ENCODE data around the gene ZNF860. TPM values are rescaled to one million over a fixed set of nuclear protein-coding genes. Genes with fewer than 3 reads are reported as not detected.
"Not testable (repeated sequence)": the region's sequence is repeated elsewhere in the genome, so short reads cannot be mapped to it uniquely, and the experiment has no call there.

ZNF860 gene
- total RNA-seq, 1 donor = 0.52 TPM

GRCh38 chr3:32000877-32001276 is 19.3 kb downstream of the ZNF860 start:
- Histone ChIP-seq H3K4me3 (ENCODE audit: low read length) (no peak overlapping the region), H3K4me1 (ENCODE audit: insufficient read depth, low read length) (peaks cover 5% of the 10 kb centered on the region), H3K9me3 (ENCODE audit: low read depth, low read length) (no peaks in the 10 kb centered on the region), H3K27me3 (ENCODE audit: insufficient read depth, low read length) (no peaks in the 10 kb centered on the region)

- no peaks in the 10 kb centered on the region for H3K9me3 ChIP-seq (ENCODE audit: low read depth, low read length)
- peaks cover 5% of the 10 kb centered on the region for H3K4me1 ChIP-seq (ENCODE audit: insufficient read depth, low read length)
- no peaks in the 10 kb centered on the region for H3K27me3 ChIP-seq (ENCODE audit: insufficient read depth, low read length)
Observed at GRCh38 chr3:32002561-32003368, 21.2 kb downstream of the ZNF860 start.

GRCh38 chr3:32003380-32003779 is 21.8 kb downstream of the ZNF860 start:
- H3K27me3 ChIP-seq (ENCODE audit: insufficient read depth, low read length) = no peaks in the 10 kb centered on the region
- peaks cover 5% of the 10 kb centered on the region for H3K4me1 ChIP-seq (ENCODE audit: insufficient read depth, low read length)
- no peak overlapping the region for H3K4me3 ChIP-seq (ENCODE audit: low read length)
- no peaks in the 10 kb centered on the region for H3K9me3 ChIP-seq (ENCODE audit: low read depth, low read length)

More at GRCh38 chr3:32002561-32003368, 21.2 kb downstream of the ZNF860 start:
- H3K4me3 ChIP-seq (ENCODE audit: low read length) = no peak overlapping the region

GRCh38 chr3:32004113-32004765 is 22.7 kb downstream of the ZNF860 start:
- Histone ChIP-seq H3K4me1 (ENCODE audit: insufficient read depth, low read length) (peaks cover 5% of the 10 kb centered on the region), H3K9me3 (ENCODE audit: low read depth, low read length) (no peaks in the 10 kb centered on the region), H3K4me3 (ENCODE audit: low read length) (no peak overlapping the region), H3K27me3 (ENCODE audit: insufficient read depth, low read length) (no peaks in the 10 kb centered on the region)

- Histone ChIP-seq H3K4me1 (ENCODE audit: insufficient read depth, low read length) (peaks cover 3% of the 10 kb centered on the region), H3K9me3 (ENCODE audit: low read depth, low read length) (no peaks in the 10 kb centered on the region), H3K4me3 (ENCODE audit: low read length) (no peak overlapping the region), H3K27me3 (ENCODE audit: insufficient read depth, low read length) (no peaks in the 10 kb centered on the region)
Observed at GRCh38 chr3:32009101-32009500, 27.6 kb downstream of the ZNF860 start.

- Histone ChIP-seq H3K4me3 (ENCODE audit: low read length) (no peak overlapping the region), H3K4me1 (ENCODE audit: insufficient read depth, low read length) (peaks cover 3% of the 10 kb centered on the region), H3K9me3 (ENCODE audit: low read depth, low read length) (no peaks in the 10 kb centered on the region), H3K27me3 (ENCODE audit: insufficient read depth, low read length) (no peaks in the 10 kb centered on the region)
Observed at GRCh38 chr3:32009957-32010356, 28.4 kb downstream of the ZNF860 start.

GRCh38 chr3:32010699-32011098 is 29.1 kb downstream of the ZNF860 start:
- not testable (repeated sequence) for H3K4me3 ChIP-seq (ENCODE audit: low read length); H3K9me3 ChIP-seq (ENCODE audit: low read depth, low read length); H3K4me1 ChIP-seq (ENCODE audit: insufficient read depth, low read length); H3K27me3 ChIP-seq (ENCODE audit: insufficient read depth, low read length)

- H3K4me1 ChIP-seq (ENCODE audit: insufficient read depth, low read length); H3K27me3 ChIP-seq (ENCODE audit: insufficient read depth, low read length); H3K4me3 ChIP-seq (ENCODE audit: low read length); H3K9me3 ChIP-seq (ENCODE audit: low read depth, low read length): not testable (repeated sequence)
Observed at GRCh38 chr3:32015638-32016037, 34.1 kb downstream of the ZNF860 start.

- H3K4me3 ChIP-seq (ENCODE audit: low read length) = no peak overlapping the region
- H3K27me3 ChIP-seq (ENCODE audit: insufficient read depth, low read length) = no peaks in the 10 kb centered on the region
- no peaks in the 10 kb centered on the region for H3K4me1 ChIP-seq (ENCODE audit: insufficient read depth, low read length)
- no peaks in the 10 kb centered on the region for H3K9me3 ChIP-seq (ENCODE audit: low read depth, low read length)
Observed at GRCh38 chr3:32017286-32017685, 35.7 kb downstream of the ZNF860 start.

GRCh38 chr3:32018757-32019564 is 37.4 kb downstream of the ZNF860 start:
- Histone ChIP-seq H3K9me3 (ENCODE audit: low read depth, low read length) (no peaks in the 10 kb centered on the region), H3K4me1 (ENCODE audit: insufficient read depth, low read length) (no peaks in the 10 kb centered on the region), H3K27me3 (ENCODE audit: insufficient read depth, low read length) (no peaks in the 10 kb centered on the region), H3K4me3 (ENCODE audit: low read length) (no peak overlapping the region)

GRCh38 chr3:32021155-32021554 is 39.6 kb downstream of the ZNF860 start:
- Histone ChIP-seq H3K4me3 (ENCODE audit: low read length) (no peak overlapping the region), H3K27me3 (ENCODE audit: insufficient read depth, low read length) (no peaks in the 10 kb centered on the region), H3K9me3 (ENCODE audit: low read depth, low read length) (no peaks in the 10 kb centered on the region), H3K4me1 (ENCODE audit: insufficient read depth, low read length) (no peaks in the 10 kb centered on the region)

GRCh38 chr3:32021748-32022147 is 40.2 kb downstream of the ZNF860 start:
- no peak overlapping the region for H3K4me3 ChIP-seq (ENCODE audit: low read length)
- peaks cover 4% of the 10 kb centered on the region for H3K4me1 ChIP-seq (ENCODE audit: insufficient read depth, low read length)
- no peaks in the 10 kb centered on the region for H3K27me3 ChIP-seq (ENCODE audit: insufficient read depth, low read length)
- no peaks in the 10 kb centered on the region for H3K9me3 ChIP-seq (ENCODE audit: low read depth, low read length)

- Histone ChIP-seq H3K9me3 (ENCODE audit: low read depth, low read length) (no peaks in the 10 kb centered on the region), H3K4me1 (ENCODE audit: insufficient read depth, low read length) (peaks cover 4% of the 10 kb centered on the region), H3K4me3 (ENCODE audit: low read length) (no peak overlapping the region), H3K27me3 (ENCODE audit: insufficient read depth, low read length) (no peaks in the 10 kb centered on the region)
Observed at GRCh38 chr3:32022947-32023346, 41.4 kb downstream of the ZNF860 start.

- Histone ChIP-seq H3K9me3 (ENCODE audit: low read depth, low read length) (no peaks in the 10 kb centered on the region), H3K27me3 (ENCODE audit: insufficient read depth, low read length) (no peaks in the 10 kb centered on the region), H3K4me1 (ENCODE audit: insufficient read depth, low read length) (peaks cover 4% of the 10 kb centered on the region), H3K4me3 (ENCODE audit: low read length) (no peak overlapping the region)
Observed at GRCh38 chr3:32026593-32026992, 45.0 kb downstream of the ZNF860 start.

GRCh38 chr3:32037932-32038267 is 56.4 kb downstream of the ZNF860 start:
- Histone ChIP-seq H3K4me1 (ENCODE audit: insufficient read depth, low read length) (peaks cover 3% of the 10 kb centered on the region), H3K4me3 (ENCODE audit: low read length) (no peak overlapping the region), H3K27me3 (ENCODE audit: insufficient read depth, low read length) (no peaks in the 10 kb centered on the region), H3K9me3 (ENCODE audit: low read depth, low read length) (peaks cover 7% of the 10 kb centered on the region)

All from mononuclear cell (primary cell).